HG03045 (cell line): ENCODE measurements around the gene ST6GALNAC4.

Experiments
- ATAC-seq: cut with Tn5 transposase; IDR thresholded peaks from one replicate; pipeline ENCODE4 v1.9.1; 2021; ENCODE audit warnings: mild to moderate bottlenecking, moderate library complexity; ENCODE audit not compliant: unreplicated experiment

ST6GALNAC4 gene

GRCh38 chr9:127947841-127948710 is 31.2 kb upstream of the ST6GALNAC4 start:
- ATAC-seq: no peak

- no peak for ATAC-seq
These were observed 29.9 kb upstream of the ST6GALNAC4 start for GRCh38 chr9:127946728-127947127.

- no peak for ATAC-seq
These were observed 29.1 kb upstream of the ST6GALNAC4 start for GRCh38 chr9:127945942-127946341.

GRCh38 chr9:127945338-127945737 is 28.5 kb upstream of the ST6GALNAC4 start:
- no peak for ATAC-seq

- ATAC-seq: no peak
These were observed 27.9 kb upstream of the ST6GALNAC4 start for GRCh38 chr9:127944586-127945218.

- ATAC-seq: peak; percentile 49
These were observed 26.9 kb upstream of the ST6GALNAC4 start for GRCh38 chr9:127943731-127944144.

- no peak for ATAC-seq
These were observed 26.3 kb upstream of the ST6GALNAC4 start for GRCh38 chr9:127943011-127943662.

- ATAC-seq: no peak
These were observed 25.6 kb upstream of the ST6GALNAC4 start for GRCh38 chr9:127942216-127943010.

- ATAC-seq: no peak
These were observed 25.0 kb upstream of the ST6GALNAC4 start for GRCh38 chr9:127941961-127942215.

- ATAC-seq: no peak
These were observed 24.5 kb upstream of the ST6GALNAC4 start for GRCh38 chr9:127941062-127941960.

- no peak for ATAC-seq
These were observed 23.8 kb upstream of the ST6GALNAC4 start for GRCh38 chr9:127940593-127940992.

- no peak for ATAC-seq
These were observed 21.5 kb upstream of the ST6GALNAC4 start for GRCh38 chr9:127938298-127938690.

- peak; percentile 87 for ATAC-seq
These were observed 20.8 kb upstream of the ST6GALNAC4 start, which contains the start of gene DPM2 for GRCh38 chr9:127937388-127938297. Gene DPM2 (minus strand): TSS chr9:127937854. CDS start chr9:127937820, 34 bp downstream.

GRCh38 chr9:127937056-127937387 is 20.2 kb upstream of the ST6GALNAC4 start:
- ATAC-seq: no peak

- no peak for ATAC-seq
These were observed 19.6 kb upstream of the ST6GALNAC4 start for GRCh38 chr9:127936347-127936852.

GRCh38 chr9:127935765-127936221 is 19.0 kb upstream of the ST6GALNAC4 start:
- no peak for ATAC-seq

GRCh38 chr9:127934986-127935385 is 18.1 kb upstream of the ST6GALNAC4 start:
- no peak for ATAC-seq

GRCh38 chr9:127934248-127934647 is 17.4 kb upstream of the ST6GALNAC4 start:
- no peak for ATAC-seq
